Loucy (cell line): ENCODE data around the gene HID1.

Experiments used
- H2AFZ ChIP-seq: fragments of 200-600 bp; sonication (generic); 2 replicates; pipeline ENCODE4 v1.6.0; 2016; ENCODE audit warnings: antibody characterized with exemption, mild to moderate bottlenecking, low read length, moderate library complexity
- H3F3A ChIP-seq: fragments of 200-600 bp; 2 replicates; pipeline ENCODE4 v1.6.0; 2016; ENCODE audit warnings: antibody characterized with exemption, low read depth, mild to moderate bottlenecking
- H3K27me3 ChIP-seq: fragments of 200-600 bp; sonication (generic); 2 replicates; pipeline ENCODE4 v1.6.1; 2014; ENCODE audit warnings: low read length, mild to moderate bottlenecking; ENCODE audit not compliant: insufficient read depth, poor library complexity, severe bottlenecking
- H3K36me3 ChIP-seq: fragments of 200-600 bp; sonication (generic); 2 replicates; pipeline ENCODE4 v1.6.1; 2016; ENCODE audit warnings: low read length; ENCODE audit not compliant: insufficient read depth
- H3K4me1 ChIP-seq: fragments of 200-600 bp; sonication (generic); 2 replicates; pipeline ENCODE4 v1.5.1; 2014; ENCODE audit warnings: low read length, mild to moderate bottlenecking; ENCODE audit not compliant: insufficient read depth, poor library complexity, severe bottlenecking
- H3K4me2 ChIP-seq: fragments of 200-600 bp; sonication (generic); 2 replicates; pipeline ENCODE4 v1.6.0; 2014; ENCODE audit warnings: antibody characterized with exemption, low read length, low read depth, mild to moderate bottlenecking; ENCODE audit not compliant: poor library complexity, severe bottlenecking
- H3K4me3 ChIP-seq: fragments of 200-600 bp; sonication (generic); 2 replicates; pipeline ENCODE4 v1.5.1; 2014; ENCODE audit warnings: low read length, mild to moderate bottlenecking, mixed read lengths; ENCODE audit not compliant: poor library complexity, severe bottlenecking
- H3K79me2 ChIP-seq: fragments of 200-600 bp; sonication (generic); 2 replicates; pipeline ENCODE4 v1.6.1; 2014; ENCODE audit warnings: low read length; ENCODE audit not compliant: insufficient read depth
- H3K9ac ChIP-seq: fragments of 200-600 bp; sonication (generic); 2 replicates; pipeline ENCODE4 v1.6.0; 2014; ENCODE audit warnings: mild to moderate bottlenecking, low read depth, low read length, moderate library complexity; ENCODE audit not compliant: poor library complexity, severe bottlenecking
- H3K9me2 ChIP-seq: fragments of 200-600 bp; sonication (generic); replicated peaks from 2 replicates; pipeline ENCODE4 v1.6.1; 2016; ENCODE audit warnings: low read depth, low read length, mixed read lengths
- H3K9me3 ChIP-seq: fragments of 200-600 bp; sonication (generic); 2 replicates; pipeline ENCODE4 v1.6.1; 2014; ENCODE audit warnings: mild to moderate bottlenecking, antibody characterized with exemption, low read length, low read depth; ENCODE audit not compliant: insufficient read depth
- H4K20me1 ChIP-seq: fragments of 200-600 bp; sonication (generic); 2 replicates; pipeline ENCODE4 v1.6.0; 2014; ENCODE audit warnings: antibody characterized with exemption, low read length, mild to moderate bottlenecking; ENCODE audit not compliant: insufficient read depth, poor library complexity, severe bottlenecking
- EZH2phosphoT487 ChIP-seq: fragments of 200-600 bp; IDR thresholded peaks from 2 replicates; pipeline ENCODE4 v1.6.1; 2018; ENCODE audit warnings: antibody characterized with exemption, mild to moderate bottlenecking, moderate library complexity, borderline replicate concordance
- TF ChIP-seq, protein P1 (sequence below): fragments of 200-600 bp; sonication (generic); conservative IDR thresholded peaks from 2 replicates; pipeline ENCODE4 v1.5.1; 2014; ENCODE audit warnings: mild to moderate bottlenecking, antibody characterized with exemption, low read length

Gene HID1

DNA sequence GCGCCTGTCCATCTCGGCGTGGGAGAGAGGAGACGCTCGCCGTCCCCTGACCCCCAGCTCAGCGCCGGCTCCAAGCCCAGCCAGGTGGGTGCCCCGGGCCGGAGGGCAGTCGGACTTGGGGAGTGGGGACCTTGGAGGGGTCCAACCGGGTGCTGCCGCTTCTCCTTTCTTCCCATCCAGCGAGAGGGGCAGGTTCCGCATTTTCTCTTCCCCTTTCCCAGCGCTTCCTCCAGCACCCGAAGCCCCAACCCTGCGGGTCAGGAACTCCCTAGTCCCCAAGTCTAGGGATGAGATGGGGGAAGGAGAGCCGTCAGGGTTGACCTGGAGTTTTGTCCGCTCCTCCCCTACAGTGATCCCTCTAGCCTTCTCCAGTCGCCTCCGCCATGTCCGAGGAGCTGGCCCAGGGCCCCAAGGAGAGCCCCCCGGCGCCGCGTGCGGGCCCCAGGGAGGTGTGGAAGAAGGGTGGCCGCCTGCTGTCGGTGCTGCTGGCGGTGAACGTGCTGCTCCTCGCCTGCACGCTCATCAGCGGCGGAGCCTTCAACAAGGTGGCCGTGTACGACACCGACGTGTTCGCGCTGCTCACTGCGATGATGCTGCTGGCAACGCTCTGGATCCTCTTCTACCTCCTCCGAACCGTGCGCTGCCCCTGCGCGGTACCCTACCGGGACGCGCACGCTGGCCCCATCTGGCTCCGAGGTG lies 48.2 kb downstream of the HID1 start, which contains the start of gene OTOP2:
Gene OTOP2, plus strand, starts transcription at position 24 of the 699 bp plus-strand sequence. Its CDS starts 360 bp downstream, at position 384.
- TF ChIP-seq EZH2phosphoT487, result no peak
- TF ChIP-seq, protein P1, sequence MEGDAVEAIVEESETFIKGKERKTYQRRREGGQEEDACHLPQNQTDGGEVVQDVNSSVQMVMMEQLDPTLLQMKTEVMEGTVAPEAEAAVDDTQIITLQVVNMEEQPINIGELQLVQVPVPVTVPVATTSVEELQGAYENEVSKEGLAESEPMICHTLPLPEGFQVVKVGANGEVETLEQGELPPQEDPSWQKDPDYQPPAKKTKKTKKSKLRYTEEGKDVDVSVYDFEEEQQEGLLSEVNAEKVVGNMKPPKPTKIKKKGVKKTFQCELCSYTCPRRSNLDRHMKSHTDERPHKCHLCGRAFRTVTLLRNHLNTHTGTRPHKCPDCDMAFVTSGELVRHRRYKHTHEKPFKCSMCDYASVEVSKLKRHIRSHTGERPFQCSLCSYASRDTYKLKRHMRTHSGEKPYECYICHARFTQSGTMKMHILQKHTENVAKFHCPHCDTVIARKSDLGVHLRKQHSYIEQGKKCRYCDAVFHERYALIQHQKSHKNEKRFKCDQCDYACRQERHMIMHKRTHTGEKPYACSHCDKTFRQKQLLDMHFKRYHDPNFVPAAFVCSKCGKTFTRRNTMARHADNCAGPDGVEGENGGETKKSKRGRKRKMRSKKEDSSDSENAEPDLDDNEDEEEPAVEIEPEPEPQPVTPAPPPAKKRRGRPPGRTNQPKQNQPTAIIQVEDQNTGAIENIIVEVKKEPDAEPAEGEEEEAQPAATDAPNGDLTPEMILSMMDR, result no peak
- H3K9ac ChIP-seq, result no peak within 1 kb of the TSS
- no peaks in the 10 kb centered on the region for H3K36me3 ChIP-seq
- no peaks in the 10 kb centered on the region for H3K4me1 ChIP-seq
- H3K27me3 ChIP-seq, result no peaks in the 10 kb centered on the region
- no peaks in the 10 kb centered on the region for H3K79me2 ChIP-seq
- no peaks in the 10 kb centered on the region for H4K20me1 ChIP-seq
- H3K4me2 ChIP-seq, result no peak within 1 kb of the TSS
- H3F3A ChIP-seq, result no peaks in the 10 kb centered on the region
- H2AFZ ChIP-seq, result no peak within 1 kb of the TSS
- H3K9me2 ChIP-seq, result no peaks in the 10 kb centered on the region
- H3K9me3 ChIP-seq, result no peaks in the 10 kb centered on the region
- H3K4me3 ChIP-seq, result no peak within 1 kb of the TSS

DNA sequence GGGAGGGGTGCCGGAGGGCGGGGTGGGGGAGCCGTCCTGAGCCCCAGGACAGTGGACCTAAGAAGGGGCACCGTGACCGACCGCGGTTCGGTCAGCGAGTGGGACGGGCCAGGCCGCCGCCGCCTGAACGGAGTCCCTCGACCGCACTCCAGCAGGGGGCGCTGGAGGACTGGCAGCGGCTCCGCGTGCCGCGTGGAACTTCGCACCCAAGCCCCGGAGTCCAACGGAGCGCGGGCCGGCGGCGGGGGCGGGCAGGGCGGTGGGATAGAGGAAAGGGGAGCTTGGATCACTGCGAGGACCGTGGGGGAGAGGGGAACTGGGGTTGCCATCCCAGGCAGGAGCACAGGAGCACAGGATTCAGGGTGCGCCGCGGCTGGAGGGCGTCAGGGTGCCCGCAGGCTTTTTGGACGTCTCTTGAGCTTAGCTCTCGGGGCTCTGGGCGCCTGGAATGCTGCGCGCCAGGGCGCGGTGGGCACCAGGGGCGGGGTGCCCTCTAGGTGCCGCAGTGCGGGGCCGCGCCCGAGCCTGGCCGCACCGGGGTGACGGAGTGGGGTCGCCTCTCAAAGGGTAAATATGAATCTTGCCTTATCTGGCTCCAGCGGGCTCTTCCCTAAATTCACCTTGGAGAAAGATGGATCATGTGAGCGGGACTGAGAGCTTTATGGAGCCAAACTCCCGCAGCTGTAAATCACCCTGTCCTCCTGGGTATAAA lies 48.9 kb downstream of the HID1 start:
- Histone ChIP-seq H3F3A (no peaks in the 10 kb centered on the region), H3K9me3 (no peaks in the 10 kb centered on the region), H3K79me2 (no peaks in the 10 kb centered on the region), H3K4me3 (no peak overlapping the region), H3K36me3 (no peaks in the 10 kb centered on the region), H3K27me3 (no peaks in the 10 kb centered on the region), H4K20me1 (no peaks in the 10 kb centered on the region), H3K4me1 (no peaks in the 10 kb centered on the region), H3K9me2 (no peaks in the 10 kb centered on the region), H3K9ac (no peak overlapping the region), H3K4me2 (no peak overlapping the region), H2AFZ (no peak overlapping the region)
- TF ChIP-seq EZH2phosphoT487, result no peak
- TF ChIP-seq, protein P1, result peak; percentile 41; the same call in 1 of the 2 replicates

DNA sequence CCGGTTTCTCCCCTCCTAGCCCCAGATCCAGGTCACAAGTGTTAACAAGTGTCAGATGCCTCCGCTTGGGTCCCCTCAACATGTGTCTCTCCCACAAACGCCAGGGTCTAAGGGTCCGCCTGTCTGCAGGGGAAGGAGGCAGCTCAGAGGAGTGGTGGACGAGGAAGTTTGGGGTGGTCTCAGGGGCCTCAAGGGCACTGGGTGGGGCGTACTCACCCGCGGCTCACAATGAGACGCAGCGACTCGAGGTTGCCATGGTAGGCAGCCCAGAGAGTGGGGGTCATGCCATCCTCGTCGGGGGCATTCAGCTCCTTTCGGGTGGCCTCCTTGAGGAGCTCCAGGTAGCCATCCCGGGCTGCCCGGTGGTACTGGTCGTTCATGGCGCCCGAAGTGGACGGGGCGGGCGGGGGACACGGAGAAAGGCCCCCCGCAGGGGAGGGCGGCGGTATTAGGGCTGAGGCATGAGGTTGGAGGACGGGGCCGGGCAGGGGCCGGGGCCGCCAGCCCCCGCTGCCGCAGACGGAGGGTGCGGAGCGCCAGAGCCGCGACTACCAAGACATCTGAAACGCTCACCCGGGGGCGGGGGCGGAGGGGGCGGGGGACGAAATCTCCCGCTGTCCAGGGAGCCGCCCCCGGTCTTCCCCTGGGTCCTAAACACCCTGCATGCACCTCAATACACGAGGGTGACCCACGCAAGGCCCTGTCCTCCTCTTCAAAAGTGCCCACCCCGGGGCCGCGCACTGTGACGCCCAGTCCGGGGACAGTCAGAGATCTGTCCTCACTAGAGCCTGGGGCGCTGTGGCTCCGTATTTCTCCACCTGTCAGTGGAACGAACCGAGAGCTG lies 49.6 kb downstream of the HID1 start, which contains the start of gene USH1G:
Gene USH1G, minus strand, starts transcription at position 562 of the 844 bp plus-strand sequence. Its CDS starts 182 bp downstream, at position 380.
- Histone ChIP-seq H3K9me3 (no peaks in the 10 kb centered on the region), H3F3A (no peaks in the 10 kb centered on the region), H3K27me3 (no peaks in the 10 kb centered on the region), H3K9me2 (no peaks in the 10 kb centered on the region), H3K4me3 (no peak within 1 kb of the TSS), H3K9ac (no peak within 1 kb of the TSS), H2AFZ (peak within 1 kb of the TSS; percentile 27; the same call in 1 of the 2 replicates), H3K79me2 (no peaks in the 10 kb centered on the region), H4K20me1 (no peaks in the 10 kb centered on the region), H3K4me2 (no peak within 1 kb of the TSS), H3K4me1 (no peaks in the 10 kb centered on the region), H3K36me3 (no peaks in the 10 kb centered on the region)
- TF ChIP-seq, protein P1, result no peak
- no peak for TF ChIP-seq EZH2phosphoT487
